Caco-2 (cell line): ENCODE data around the gene TNNI2. TPM values are rescaled to one million over a fixed set of nuclear protein-coding genes. Genes with fewer than 3 reads are reported as not detected.

ENCODE experiments used
- BruUV-seq: library from RNA; stranded (reverse); fragments of 400-500 nt; replicated peaks from 2 replicates; lab custom pipeline; 2021; lab: Mats Ljungman, UMichigan
- CTCF ChIA-PET: fragments of 300-600 bp; sonication (Branson Sonifier 250); formaldehyde crosslinking; loops from one replicate; lab custom pipeline; 2022; ENCODE audit warnings: antibody characterized with exemption; lab: Charles Lee
- POLR2A ChIA-PET: fragments of 300-600 bp; sonication (Branson Sonifier 250); formaldehyde crosslinking; loops from one replicate; lab custom pipeline; 2022; ENCODE audit warnings: antibody characterized with exemption; lab: Charles Lee
- DNase-seq, 2 experiments: peaks; one replicate each; pipeline versions ENCODE4 v3.0.0 to v3.0.0-alpha.2; 2020 to 2022
- H3K27me3 ChIP-seq: replicated peaks from 2 replicates; pipeline ENCODE4 v1.6.0; 2011; ENCODE audit warnings: low read length; ENCODE audit not compliant: control insufficient read depth, insufficient read depth
- H3K36me3 ChIP-seq: 2 replicates; pipeline ENCODE4 v1.5.1; 2011; ENCODE audit warnings: low read length; ENCODE audit not compliant: control insufficient read depth, insufficient read depth
- H3K4me1 ChIP-seq: fragments of 250-450 bp; sonication (Bioruptor Pico); 2 replicates; pipeline ENCODE4 v1.5.1; 2020; ENCODE audit warnings: mild to moderate bottlenecking
- H3K4me3 ChIP-seq: 2 replicates; pipeline ENCODE4 v1.5.1; 2011; ENCODE audit warnings: low read depth, mild to moderate bottlenecking, control low read depth, low read length
- H3K9me3 ChIP-seq: fragments of 250-450 bp; sonication (Bioruptor Pico); 2 replicates; pipeline ENCODE4 v1.5.1; 2020; ENCODE audit warnings: mild to moderate bottlenecking, moderate library complexity
- H3K27ac Mint-ChIP-seq: one replicate; pipeline ENCODE4 v1.8.0; 2022; ENCODE audit warnings: mixed read lengths; ENCODE audit not compliant: unreplicated experiment
- H3K27me3 Mint-ChIP-seq: one replicate; pipeline ENCODE4 v1.8.0; 2022; ENCODE audit warnings: mixed read lengths; ENCODE audit not compliant: insufficient read depth, unreplicated experiment
- H3K36me3 Mint-ChIP-seq: one replicate; pipeline ENCODE4 v1.8.0; 2022; ENCODE audit warnings: mild to moderate bottlenecking, mixed read lengths; ENCODE audit not compliant: insufficient read depth, unreplicated experiment
- H3K4me1 Mint-ChIP-seq: one replicate; pipeline ENCODE4 v1.8.0; 2022; ENCODE audit warnings: low read depth, mixed read lengths; ENCODE audit not compliant: unreplicated experiment
- H3K4me3 Mint-ChIP-seq: one replicate; pipeline ENCODE4 v1.8.0; 2022; ENCODE audit warnings: mild to moderate bottlenecking, moderate library complexity, mixed read lengths; ENCODE audit not compliant: unreplicated experiment
- H3K9me3 Mint-ChIP-seq: one replicate; pipeline ENCODE4 v1.8.0; 2022; ENCODE audit warnings: mixed read lengths; ENCODE audit not compliant: unreplicated experiment
- CTCF ChIP-seq, 2 experiments: fragments of 200-600 bp in 1 of 2; IDR thresholded peaks; 1 replicate in 1 of 2; 2 replicates in 1 of 2; pipeline versions ENCODE4 v1.5.1 to v1.8.0; 2011 to 2022; ENCODE audit warnings: antibody characterized with exemption in 1 of 2, control low read depth in 1 of 2, inconsistent platforms in 1 of 2, low read depth in 1 of 2, low read length in 1 of 2, mild to moderate bottlenecking in 1 of 2, moderate library complexity in 1 of 2; ENCODE audit not compliant: insufficient read depth in 1 of 2, severe bottlenecking in 1 of 2, unreplicated experiment in 1 of 2
- intact Hi-C: fragments of 100-400 bp; cut with micrococcal nuclease; formaldehyde crosslinking; loops from one replicate; pipeline ENCODE4 v1.10.0; 2022; ENCODE audit not compliant: unreplicated experiment
- total RNA-seq: library from RNA; stranded (reverse); gene quantifications from 2 replicates; pipeline ENCODE4 v1.2.3, GENCODE V29; 2022

Gene TNNI2
- total RNA-seq, 1 experiment from 2014 or later = 8.6 TPM

- peak in 1 of 2 experiments; percentile 38 for DNase-seq
- H3K27me3 ChIP-seq = no peaks in the 10 kb centered on the region
- TF ChIP-seq CTCF (IDR thresholded peaks at IDR 0.05; ENCODE audit: insufficient read depth in 1 of 2, low read depth in 1 of 2, low read length in 1 of 2, severe bottlenecking in 1 of 2, unreplicated experiment in 1 of 2) = no peak
- H3K36me3 Mint-ChIP-seq = peaks cover 11% of the 10 kb centered on the region
- POLR2A ChIA-PET = interaction anchor here (1.2 kb wide), 1 partner anchor 8 kb away, joined by 4 read pairs; no protein-coding TSS in a partner anchor
- H3K4me3 ChIP-seq = no peak overlapping the region
- CTCF ChIA-PET = interaction anchor here (0.6 to 2.2 kb wide), 16 partner anchors 8 to 330 kb away, joined by 3 to 67 read pairs (median 10); partner anchors contain the start of genes MRPL23 and SYT8
- H3K9me3 Mint-ChIP-seq = peaks cover 14% of the 10 kb centered on the region
- H3K4me3 Mint-ChIP-seq = no peak overlapping the region
- BruUV-seq = no TSS peak
- peaks cover 41% of the 10 kb centered on the region for H3K4me1 Mint-ChIP-seq
- H3K9me3 ChIP-seq = no peaks in the 10 kb centered on the region
- intact Hi-C loops = loop anchor here (1.0 to 5.0 kb wide), 3 partner anchors 56 to 132 kb away; no protein-coding TSS in a partner anchor
- H3K27ac Mint-ChIP-seq = peak overlapping the region; percentile 87
- peaks cover 56% of the 10 kb centered on the region for H3K4me1 ChIP-seq
- H3K36me3 ChIP-seq = no peaks in the 10 kb centered on the region
- no peaks in the 10 kb centered on the region for H3K27me3 Mint-ChIP-seq
Measured at GRCh38 chr11:1825785-1826451, 12.9 kb upstream of the TNNI2 start.

DNA sequence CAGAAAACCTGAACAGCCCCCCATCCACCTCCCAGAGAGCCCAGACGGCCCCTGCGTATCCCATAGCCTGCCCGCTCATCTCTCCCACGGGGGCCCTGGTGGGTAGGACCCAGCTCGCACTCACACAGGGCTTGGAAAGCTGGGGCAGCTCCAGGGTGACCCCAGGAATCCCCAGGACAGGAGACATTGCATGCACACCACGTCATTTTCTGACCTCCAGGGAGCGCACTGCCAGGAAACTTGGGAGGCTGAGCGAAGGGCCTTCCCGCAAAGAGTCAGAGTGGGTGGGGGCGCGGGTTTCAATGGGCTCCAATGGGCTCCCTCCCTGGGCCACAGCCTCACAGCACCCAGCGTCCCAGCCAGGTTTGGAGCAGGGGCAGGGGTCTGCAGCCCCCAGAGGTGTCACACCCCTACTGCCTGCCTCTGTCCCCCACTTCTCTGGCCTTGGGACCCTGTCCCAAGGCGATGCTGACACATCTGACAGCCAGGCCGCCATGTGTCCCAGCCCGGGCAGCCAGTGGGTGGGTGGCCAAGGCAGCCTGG, 12.2 kb upstream of the TNNI2 start:
- H3K27me3 ChIP-seq = no peaks in the 10 kb centered on the region
- no peaks in the 10 kb centered on the region for H3K9me3 ChIP-seq
- Mint-ChIP-seq H3K9me3 (peaks cover 7% of the 10 kb centered on the region), H3K4me1 (peaks cover 37% of the 10 kb centered on the region), H3K27ac (peak overlapping the region; percentile 87), H3K4me3 (no peak overlapping the region), H3K27me3 (no peaks in the 10 kb centered on the region), H3K36me3 (peaks cover 14% of the 10 kb centered on the region)
- H3K4me1 ChIP-seq = peaks cover 60% of the 10 kb centered on the region
- ChIA-PET POLR2A (no interaction called here), CTCF (interaction anchor here (1.6 kb wide), 1 partner anchor 50 kb away, joined by 10 read pairs; no protein-coding TSS in a partner anchor)
- BruUV-seq = no TSS peak
- peak in 1 of 2 experiments; percentile 45 for DNase-seq
- no peaks in the 10 kb centered on the region for H3K36me3 ChIP-seq
- peak in 1 of 2 experiments; percentile 12 for TF ChIP-seq CTCF (IDR thresholded peaks at IDR 0.05; ENCODE audit: insufficient read depth in 1 of 2, low read depth in 1 of 2, low read length in 1 of 2, severe bottlenecking in 1 of 2, unreplicated experiment in 1 of 2)
- intact Hi-C loops = loop anchor here (5.0 kb wide), 1 partner anchor 56 kb away; no protein-coding TSS in a partner anchor
- H3K4me3 ChIP-seq = no peak overlapping the region

DNA sequence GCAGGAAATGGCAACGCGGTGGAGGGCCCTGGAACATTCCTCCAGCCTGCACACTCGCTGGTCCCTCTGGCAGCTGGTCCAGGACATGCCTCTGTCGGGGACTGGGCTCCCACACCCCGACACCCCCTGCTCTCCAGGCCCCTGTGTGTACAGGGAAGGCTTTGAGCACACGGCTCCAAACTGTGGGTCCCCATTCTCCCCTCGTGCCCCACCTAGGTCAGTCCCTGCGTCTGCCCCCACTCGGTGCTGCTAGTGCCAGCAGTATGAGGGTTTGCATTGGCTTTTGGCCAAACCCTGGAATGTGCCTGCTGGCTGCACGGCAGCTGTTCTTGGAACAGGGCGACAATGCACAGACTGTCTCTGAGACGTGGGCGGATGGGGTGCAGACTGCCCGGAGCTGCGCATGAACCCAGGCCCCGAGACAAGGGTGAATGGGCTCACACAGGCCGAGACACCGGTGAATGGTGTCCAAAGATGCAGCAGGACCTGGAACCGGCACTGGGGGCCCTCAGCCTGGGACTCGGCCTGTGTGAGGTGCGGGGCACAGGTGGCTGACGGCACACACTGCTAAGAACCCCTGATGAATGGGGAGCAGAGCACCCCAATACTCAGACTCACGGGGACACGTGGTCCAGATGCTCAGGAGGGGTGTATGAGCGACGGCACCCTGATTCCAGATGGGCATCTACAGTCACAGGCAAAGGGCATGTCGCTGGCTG, 11.5 kb upstream of the TNNI2 start:
- Histone ChIP-seq H3K4me1 (peaks cover 66% of the 10 kb centered on the region), H3K27me3 (no peaks in the 10 kb centered on the region), H3K4me3 (no peak overlapping the region), H3K36me3 (no peaks in the 10 kb centered on the region), H3K9me3 (no peaks in the 10 kb centered on the region)
- H3K4me3 Mint-ChIP-seq = no peak overlapping the region
- no TSS peak for BruUV-seq
- no peak for TF ChIP-seq CTCF (IDR thresholded peaks at IDR 0.05; ENCODE audit: insufficient read depth in 1 of 2, low read depth in 1 of 2, low read length in 1 of 2, severe bottlenecking in 1 of 2, unreplicated experiment in 1 of 2)
- ChIA-PET CTCF (interaction anchor here (1.9 kb wide), 1 partner anchor 324 kb away, joined by 10 read pairs; no protein-coding TSS in a partner anchor), POLR2A (no interaction called here)
- no peaks in the 10 kb centered on the region for H3K27me3 Mint-ChIP-seq
- H3K4me1 Mint-ChIP-seq = peaks cover 39% of the 10 kb centered on the region
- intact Hi-C loops = loop anchor here (5.0 kb wide), 1 partner anchor 55 kb away; no protein-coding TSS in a partner anchor
- peak overlapping the region; percentile 87 for H3K27ac Mint-ChIP-seq
- peak in 1 of 2 experiments; percentile 33 for DNase-seq
- peaks cover 1% of the 10 kb centered on the region for H3K9me3 Mint-ChIP-seq
- peaks cover 14% of the 10 kb centered on the region for H3K36me3 Mint-ChIP-seq
